KG1 (cell line): Measurements from ENCODE around the gene CNTLN.
A peak's percentile ranks its signal among the peaks of the same experiment; 100 is the strongest.
"Not testable (repeated sequence)": the region's sequence is repeated elsewhere in the genome, so short reads cannot be mapped to it uniquely, and the experiment has no call there.

Experiments used
- DNase-seq: peaks from one replicate; lab custom pipeline; 2025; lab: John Stamatoyannopoulos, UW

The CNTLN gene

GRCh38 chr9:17422994-17423680, 288.3 kb downstream of the CNTLN start:
- DNase-seq = no peak

- DNase-seq = no peak
Observed at GRCh38 chr9:17423681-17424011, 288.8 kb downstream of the CNTLN start.

- DNase-seq = no peak
Observed at GRCh38 chr9:17425384-17425783, 290.5 kb downstream of the CNTLN start.

- no peak for DNase-seq
Observed at GRCh38 chr9:17433526-17433925, 298.7 kb downstream of the CNTLN start.

- no peak for DNase-seq
Observed at GRCh38 chr9:17436854-17437253, 302.0 kb downstream of the CNTLN start.

GRCh38 chr9:17437813-17438212, 303.0 kb downstream of the CNTLN start:
- DNase-seq = no peak

- DNase-seq = not testable (repeated sequence)
Observed at GRCh38 chr9:17445126-17445525, 310.3 kb downstream of the CNTLN start.

GRCh38 chr9:17453751-17454150, 318.9 kb downstream of the CNTLN start:
- no peak for DNase-seq

- peak; percentile 26 for DNase-seq
Observed at GRCh38 chr9:17462869-17463464, 328.1 kb downstream of the CNTLN start.

- no peak for DNase-seq
Observed at GRCh38 chr9:17470036-17470813, 335.4 kb downstream of the CNTLN start.

- no peak for DNase-seq
Observed at GRCh38 chr9:17472126-17472525, 337.3 kb downstream of the CNTLN start.

- no peak for DNase-seq
Observed at GRCh38 chr9:17476401-17476800, 341.6 kb downstream of the CNTLN start.

- no peak for DNase-seq
Observed at GRCh38 chr9:17477816-17478215, 343.0 kb downstream of the CNTLN start.

- no peak for DNase-seq
Observed at GRCh38 chr9:17480966-17481365, 346.1 kb downstream of the CNTLN start.

- no peak for DNase-seq
Observed at GRCh38 chr9:17481565-17481964, 346.7 kb downstream of the CNTLN start.

- no peak for DNase-seq
Observed at GRCh38 chr9:17484906-17485305, 350.1 kb downstream of the CNTLN start.

- DNase-seq = no peak
Observed at GRCh38 chr9:17486396-17486795, 351.6 kb downstream of the CNTLN start.

- no peak for DNase-seq
Observed at GRCh38 chr9:17487467-17487866, 352.6 kb downstream of the CNTLN start.

GRCh38 chr9:17488662-17489061, 353.8 kb downstream of the CNTLN start:
- no peak for DNase-seq

GRCh38 chr9:17490110-17490509, 355.3 kb downstream of the CNTLN start:
- DNase-seq = no peak

- DNase-seq = no peak
Observed at GRCh38 chr9:17491780-17492179, 356.9 kb downstream of the CNTLN start.

GRCh38 chr9:17503196-17503595, 368.4 kb downstream of the CNTLN start:
- DNase-seq = no peak

GRCh38 chr9:17509151-17509550, 374.3 kb downstream of the CNTLN start:
- DNase-seq = no peak
